ENCODE measurements around the gene TBX1. TPM values are rescaled to one million over a fixed set of nuclear protein-coding genes. Genes with fewer than 3 reads are reported as not detected.

TBX1 gene
- total and polyA plus RNA-seq, 2 of the 8 experiments (the other 6 are each of a cell fraction or from before 2014, with no cell fraction given), result 0.28 TPM; not detected in 1

DNA sequence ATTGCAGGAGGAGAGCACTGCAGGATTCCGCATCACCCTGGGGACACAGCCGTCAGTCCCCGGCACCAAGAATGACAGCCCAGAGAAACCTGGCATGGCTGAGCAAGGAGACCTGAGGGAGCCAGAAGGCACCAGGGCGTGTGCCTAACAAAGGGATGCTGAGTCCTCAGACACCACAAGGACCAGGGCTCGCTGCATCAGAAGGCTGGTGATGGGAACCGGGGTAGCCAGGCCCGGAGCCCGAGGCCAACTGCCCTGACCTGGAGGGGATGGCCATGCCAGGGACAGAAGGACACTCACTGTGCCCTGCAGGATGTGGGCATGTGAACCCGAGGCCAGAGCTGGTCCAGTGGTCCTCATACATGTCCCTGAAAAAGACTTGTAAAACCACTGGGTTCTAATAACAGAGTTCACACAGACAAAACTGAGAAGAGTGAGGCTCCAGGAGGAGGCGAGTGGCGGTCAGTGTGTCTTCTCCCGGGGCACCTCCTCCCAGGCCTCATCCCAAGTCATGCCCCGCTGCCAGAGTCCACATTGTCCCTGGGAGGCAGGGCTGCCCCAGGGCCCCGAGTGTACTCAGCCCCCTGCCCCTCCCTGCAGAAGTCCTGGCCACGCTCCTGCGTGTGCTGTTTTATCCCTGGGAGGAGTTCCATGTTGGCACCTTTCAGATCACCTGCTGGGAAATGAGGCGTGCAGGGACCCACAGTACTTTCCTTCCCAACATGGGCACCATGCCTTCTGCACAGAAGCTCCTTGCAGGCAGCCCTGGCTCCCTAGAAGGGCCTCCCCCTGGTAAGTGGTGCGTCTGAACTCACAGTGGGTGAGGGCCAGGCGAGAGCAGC lies 42.5 kb downstream of the TBX1 start:
- no peak overlapping the region for H2BK20ac ChIP-seq (ENCODE audit: low read length)
- DNase-seq (ENCODE audit: low read depth in 1 of 2, low spot score in 2 of 2) (no peak), FAIRE-seq (no peak)
- no peak overlapping the region for H2BK5ac ChIP-seq (ENCODE audit: low read depth, low read length)
- no peak overlapping the region for H3K4ac ChIP-seq (replicated peaks; ENCODE audit: insufficient read length, low read depth, low read length)
- TF ChIP-seq TBP (IDR thresholded peaks at IDR 0.05; ENCODE audit: low read depth, low read length) (no peak), CBX5 (IDR thresholded peaks at IDR 0.05; ENCODE audit: low read depth, low read length) (no peak), JUN (IDR thresholded peaks at IDR 0.05; ENCODE audit: low read depth, low read length) (no peak), GTF2F1 (IDR thresholded peaks at IDR 0.05; ENCODE audit: borderline replicate concordance, low read depth, low read length) (no peak), RBBP5 (IDR thresholded peaks at IDR 0.05; ENCODE audit: borderline replicate concordance, low read depth, low read length) (no peak), YY1 (IDR thresholded peaks at IDR 0.05; ENCODE audit: low read depth, low read length) (no peak), SIRT6 (IDR thresholded peaks at IDR 0.05; ENCODE audit: low read length) (no peak)
- TF ChIP-seq, protein P1, sequence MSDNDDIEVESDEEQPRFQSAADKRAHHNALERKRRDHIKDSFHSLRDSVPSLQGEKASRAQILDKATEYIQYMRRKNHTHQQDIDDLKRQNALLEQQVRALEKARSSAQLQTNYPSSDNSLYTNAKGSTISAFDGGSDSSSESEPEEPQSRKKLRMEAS (IDR thresholded peaks at IDR 0.05), result no peak
- no peaks in the 10 kb centered on the region for H3K36me3 ChIP-seq (ENCODE audit: control insufficient read depth in 2 of 4, insufficient read depth in 4 of 4, low read length in 3 of 4)
- no peak overlapping the region for H2AK5ac ChIP-seq (ENCODE audit: low read depth, low read length)
- CTCF ChIA-PET (ENCODE audit: partially characterized antibody), result interaction anchor here (0.7 to 2.0 kb wide), 6 partner anchors 14 to 82 kb away, joined by 3 to 5 read pairs (median 3); no protein-coding TSS in a partner anchor
- H3K14ac ChIP-seq (ENCODE audit: insufficient read length), result no peak overlapping the region
- H4K20me1 ChIP-seq (replicated peaks in 1 of 2; ENCODE audit: control insufficient read depth in 1 of 2, insufficient read depth in 2 of 2, low read length in 2 of 2), result peaks cover 0 to 2% of the 10 kb centered on the region in 2 experiments
- H3K27ac ChIP-seq (ENCODE audit: low read depth, low read length), result no peak overlapping the region
- no peak overlapping the region for H4K8ac ChIP-seq (ENCODE audit: extremely low read depth, insufficient read depth, low read length)
- H4K91ac ChIP-seq (replicated peaks; ENCODE audit: insufficient read length, low read length), result no peak overlapping the region
- H3K9me3 ChIP-seq (ENCODE audit: insufficient read depth in 2 of 2, low read depth in 1 of 2, low read length in 1 of 2), result no peaks in the 10 kb centered on the region
- H2AFZ ChIP-seq (ENCODE audit: low read length), result no peak overlapping the region
- no peak overlapping the region for H3K9ac ChIP-seq (replicated peaks in 1 of 4; ENCODE audit: extremely low read depth in 1 of 4, low read depth in 3 of 4, low read length in 3 of 4)
- no peak overlapping the region for H2BK15ac ChIP-seq (ENCODE audit: low read length)
- no peaks in the 10 kb centered on the region for H3K23me2 ChIP-seq (ENCODE audit: low read depth, low read length)
- no peak overlapping the region for H3K23ac ChIP-seq (ENCODE audit: insufficient read length)
- H3K4me1 ChIP-seq (replicated peaks in 1 of 4; ENCODE audit: control insufficient read depth in 3 of 4, insufficient read depth in 4 of 4, low read length in 3 of 4), result no peaks in the 10 kb centered on the region
- H3K79me1 ChIP-seq (ENCODE audit: low read depth, low read length), result no peaks in the 10 kb centered on the region
- H2BK120ac ChIP-seq (replicated peaks; ENCODE audit: low read depth, low read length), result no peak overlapping the region
- no peak overlapping the region for H3K18ac ChIP-seq (ENCODE audit: extremely low read depth, low read length)
- no peaks in the 10 kb centered on the region for H3K27me3 ChIP-seq (replicated peaks in 1 of 4; ENCODE audit: control insufficient read depth in 3 of 4, extremely low read depth in 1 of 4, insufficient read depth in 3 of 4, low read length in 3 of 4)
- no peak overlapping the region for H3K4me3 ChIP-seq (ENCODE audit: extremely low read depth in 1 of 4, insufficient read depth in 2 of 4, low read depth in 3 of 4, low read length in 4 of 4)
- 89% methylated on average over 19 of the region's 19 CpGs; no CpG with 5 or more reads in 1 of the 2 experiments for WGBS, 2 experiments (ENCODE audit: extremely low coverage in 1 of 2, insufficient coverage in 1 of 2, insufficient read length in 1 of 2, insufficient replicate concordance in 2 of 2, low coverage in 1 of 2, low lambda C conversion rate in 2 of 2, missing lambda C conversion rate in 1 of 2)
- H2BK12ac ChIP-seq (ENCODE audit: low read depth, low read length), result no peak overlapping the region
- H3K79me2 ChIP-seq (ENCODE audit: control insufficient read depth in 1 of 2, insufficient read depth in 2 of 2, low read length in 2 of 2), result no peaks in the 10 kb centered on the region
- POLR2A ChIA-PET (ENCODE audit: partially characterized antibody), result interaction anchor here (1.6 kb wide), 1 partner anchor 51 kb away, joined by 4 read pairs; the partner anchor contains the start of genes GNB1L and RTL10
- H4K5ac ChIP-seq (ENCODE audit: insufficient read length, low read depth, low read length), result no peak overlapping the region
- no peak overlapping the region for H3K56ac ChIP-seq (replicated peaks; ENCODE audit: insufficient read length, low read depth, low read length)
- H3K4me2 ChIP-seq (ENCODE audit: insufficient read depth in 1 of 2, low read depth in 2 of 2, low read length in 2 of 2), result no peak overlapping the region
